Spleen (tissue), 7 donors: ENCODE data around the gene SIN3B.
"Not testable (repeated sequence)": the region's sequence is repeated elsewhere in the genome, so short reads cannot be mapped to it uniquely, and the experiment has no call there.

ENCODE experiments used
- POLR2A ChIP-seq, 3 donors: fragments of 450-650 bp; IDR thresholded peaks; one replicate each; pipeline ENCODE4 v1.5.1; 2017; ENCODE audit warnings: antibody characterized with exemption in 3 of 3, mild to moderate bottlenecking in 1 of 3
- POLR2AphosphoS5 ChIP-seq, 3 donors: sonication (generic); formaldehyde crosslinking; IDR thresholded peaks; one replicate each; pipeline ENCODE4 v1.5.1; 2017; ENCODE audit warnings: antibody characterized with exemption in 3 of 3
- TF ChIP-seq, protein P1 (sequence below), 11 experiments: fragments of 200-600 bp in 7 of 11; fragments of 450-650 bp in 4 of 11; sonication (generic) in 4 of 11; IDR thresholded peaks in 8 of 11; conservative IDR thresholded peaks in 3 of 11; 1 replicate in 7 of 11; 2 replicates in 4 of 11; pipeline versions ENCODE4 v1.4.0 to v1.8.0; 2016 to 2021; ENCODE audit warnings: antibody characterized with exemption in 11 of 11, inconsistent platforms in 4 of 11, mild to moderate bottlenecking in 1 of 11
- donor health status: DM: no; HTN: no; CAD: no; lungs with moderate emphysema.
- donor health status: DM: no; HTN: no; CAD: no.
- donor health status: DM: no; HTN: no; CAD: no.

DNA sequence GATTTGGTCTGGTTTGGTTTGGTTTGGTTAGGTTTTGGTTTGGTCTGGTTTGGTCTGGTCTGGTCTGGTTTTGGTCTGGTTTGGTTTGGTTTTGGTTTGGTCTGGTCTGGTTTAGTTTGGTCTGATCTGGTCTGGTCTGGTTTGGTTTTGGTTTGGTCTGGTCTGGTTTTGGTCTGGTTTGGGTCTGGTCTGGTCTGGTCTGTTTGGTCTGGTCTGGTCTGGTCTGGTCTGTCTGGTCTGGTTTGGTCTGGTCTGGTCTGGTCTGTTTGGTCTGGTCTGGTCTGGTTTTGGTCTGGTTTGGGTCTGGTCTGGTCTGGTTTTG, 45.7 kb downstream of the SIN3B start:
- not testable (repeated sequence) for TF ChIP-seq POLR2AphosphoS5, POLR2A (IDR thresholded peaks at IDR 0.05)
- TF ChIP-seq, protein P1, sequence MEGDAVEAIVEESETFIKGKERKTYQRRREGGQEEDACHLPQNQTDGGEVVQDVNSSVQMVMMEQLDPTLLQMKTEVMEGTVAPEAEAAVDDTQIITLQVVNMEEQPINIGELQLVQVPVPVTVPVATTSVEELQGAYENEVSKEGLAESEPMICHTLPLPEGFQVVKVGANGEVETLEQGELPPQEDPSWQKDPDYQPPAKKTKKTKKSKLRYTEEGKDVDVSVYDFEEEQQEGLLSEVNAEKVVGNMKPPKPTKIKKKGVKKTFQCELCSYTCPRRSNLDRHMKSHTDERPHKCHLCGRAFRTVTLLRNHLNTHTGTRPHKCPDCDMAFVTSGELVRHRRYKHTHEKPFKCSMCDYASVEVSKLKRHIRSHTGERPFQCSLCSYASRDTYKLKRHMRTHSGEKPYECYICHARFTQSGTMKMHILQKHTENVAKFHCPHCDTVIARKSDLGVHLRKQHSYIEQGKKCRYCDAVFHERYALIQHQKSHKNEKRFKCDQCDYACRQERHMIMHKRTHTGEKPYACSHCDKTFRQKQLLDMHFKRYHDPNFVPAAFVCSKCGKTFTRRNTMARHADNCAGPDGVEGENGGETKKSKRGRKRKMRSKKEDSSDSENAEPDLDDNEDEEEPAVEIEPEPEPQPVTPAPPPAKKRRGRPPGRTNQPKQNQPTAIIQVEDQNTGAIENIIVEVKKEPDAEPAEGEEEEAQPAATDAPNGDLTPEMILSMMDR (IDR thresholded peaks at IDR 0.05 in 8 of 11, conservative IDR thresholded peaks at IDR 0.05 in 3 of 11): not testable (repeated sequence)
